AG04450 (cell line): ENCODE results near the gene RAB5B. TPM values are rescaled to one million over a fixed set of nuclear protein-coding genes. Genes with fewer than 3 reads are reported as not detected.
"Not testable (repeated sequence)": the region's sequence is repeated elsewhere in the genome, so short reads cannot be mapped to it uniquely, and the experiment has no call there.

Experiments
- CTCF ChIA-PET: fragments of 300-600, 350-600 bp; formaldehyde crosslinking; extraction: SDS; loops from one replicate; lab custom pipeline; 2022; ENCODE audit warnings: antibody characterized with exemption, inconsistent platforms; lab: Charles Lee
- POLR2A ChIA-PET: fragments of 350-600 bp; formaldehyde crosslinking; extraction: SDS; loops from one replicate; lab custom pipeline; 2021; ENCODE audit warnings: antibody characterized with exemption, inconsistent platforms; lab: Yijun Ruan, JAX
- DNase-seq: peaks from one replicate; pipeline ENCODE4 v3.0.0-alpha.2; 2011; ENCODE audit warnings: low read depth, low spot score
- H3K27ac ChIP-seq: one replicate; pipeline ENCODE4 v1.5.1; 2012; ENCODE audit warnings: low read depth, low read length, control low read depth
- H3K27me3 ChIP-seq: one replicate; pipeline ENCODE4 v1.6.0; 2012; ENCODE audit warnings: low read length; ENCODE audit not compliant: control insufficient read depth, insufficient read depth
- H3K4me3 ChIP-seq: 2 replicates; pipeline ENCODE4 v1.5.1; 2011; ENCODE audit warnings: mild to moderate bottlenecking, low read depth, low read length, control low read depth
- H3K9me3 ChIP-seq: 2 replicates; pipeline ENCODE4 v1.5.1; 2012; ENCODE audit warnings: low read length; ENCODE audit not compliant: control insufficient read depth, insufficient read depth
- CTCF ChIP-seq: IDR thresholded peaks from 2 replicates; pipeline ENCODE4 v1.5.1; 2011; ENCODE audit warnings: low read depth, low read length, control low read depth, inconsistent platforms
- polyA plus RNA-seq: library from polyadenylated mRNA; depleted of rRNA; stranded (reverse); fragments of >200 nt; gene quantifications from 2 replicates; pipeline ENCODE4 v1.2.3, GENCODE V29; 2011

RAB5B gene
- polyA plus RNA-seq, 1 experiment, result 157 TPM

- Histone ChIP-seq H3K27ac (no peak overlapping the region), H3K27me3 (no peaks in the 10 kb centered on the region), H3K9me3 (no peaks in the 10 kb centered on the region), H3K4me3 (no peak overlapping the region)
- ChIA-PET CTCF (interaction anchor here (0.6 to 7.0 kb wide), 7 partner anchors 9 to 246 kb away, joined by 3 to 96 read pairs (median 5); partner anchors contain the start of gene SUOX), POLR2A (interaction anchor here (0.6 to 0.7 kb wide), 2 partner anchors 11 to 146 kb away, joined by 4 to 6 read pairs; no protein-coding TSS in a partner anchor)
- no peak for DNase-seq
- no peak for TF ChIP-seq CTCF
Observed at GRCh38 chr12:55984861-55985260, 11.0 kb downstream of the RAB5B start.

GRCh38 chr12:55985341-55985740 is 11.5 kb downstream of the RAB5B start:
- no peak for DNase-seq
- Histone ChIP-seq H3K27ac (no peak overlapping the region), H3K4me3 (no peak overlapping the region), H3K9me3 (no peaks in the 10 kb centered on the region), H3K27me3 (no peaks in the 10 kb centered on the region)
- ChIA-PET POLR2A (interaction anchor here (0.6 to 0.7 kb wide), 2 partner anchors 11 to 147 kb away, joined by 4 to 6 read pairs; no protein-coding TSS in a partner anchor), CTCF (interaction anchor here (0.9 to 7.0 kb wide), 7 partner anchors 8 to 246 kb away, joined by 3 to 96 read pairs (median 5); partner anchors contain the start of genes RAB5B and SUOX)
- TF ChIP-seq CTCF, result no peak

- H3K27me3 ChIP-seq, H3K27ac ChIP-seq, DNase-seq, H3K4me3 ChIP-seq, H3K9me3 ChIP-seq, POLR2A ChIA-PET: not testable (repeated sequence)
- CTCF ChIA-PET, result interaction anchor here (0.6 to 7.0 kb wide), 5 partner anchors 10 to 86 kb away, joined by 3 to 96 read pairs (median 6); partner anchors contain the start of genes RAB5B and SUOX
Observed at GRCh38 chr12:55985976-55986375, 12.1 kb downstream of the RAB5B start.

GRCh38 chr12:55991110-55991509 is 17.2 kb downstream of the RAB5B start:
- Histone ChIP-seq H3K27me3 (no peaks in the 10 kb centered on the region), H3K27ac (no peak overlapping the region), H3K4me3 (no peak overlapping the region), H3K9me3 (no peaks in the 10 kb centered on the region)
- POLR2A ChIA-PET, result no interaction called here
- DNase-seq, result no peak
- no peak for TF ChIP-seq CTCF
- CTCF ChIA-PET, result interaction anchor here (1.0 to 1.8 kb wide), 2 partner anchors 17 to 38 kb away, joined by 3 to 8 read pairs; partner anchors contain the start of gene RAB5B

- no peaks in the 10 kb centered on the region for H3K27me3 ChIP-seq
- CTCF ChIA-PET, result interaction anchor here (0.7 to 5.4 kb wide), 4 partner anchors 9 to 41 kb away, joined by 3 to 104 read pairs (median 4); partner anchors contain the start of gene RAB5B
- no peaks in the 10 kb centered on the region for H3K9me3 ChIP-seq
- POLR2A ChIA-PET, result no interaction called here
- no peak overlapping the region for H3K4me3 ChIP-seq
- H3K27ac ChIP-seq, result no peak overlapping the region
- no peak for TF ChIP-seq CTCF
- DNase-seq, result no peak
Observed at GRCh38 chr12:55993230-55993853, 19.5 kb downstream of the RAB5B start.
